Hepatocyte (in vitro differentiated cells): ENCODE data around the gene CDH10. TPM values are rescaled to one million over a fixed set of nuclear protein-coding genes. Genes with fewer than 3 reads are reported as not detected.

Source experiments
- DNase-seq: peaks from one replicate; pipeline ENCODE4 v3.0.0-alpha.2; 2016; ENCODE audit warnings: low spot score
- H2AFZ ChIP-seq: fragments of 200-600 bp; sonication (generic); 2 replicates; pipeline ENCODE4 v1.6.0; 2016; ENCODE audit warnings: antibody characterized with exemption, mild to moderate bottlenecking
- H3K27ac ChIP-seq: fragments of 200-600 bp; sonication (generic); 2 replicates; pipeline ENCODE4 v1.5.1; 2016; ENCODE audit warnings: mild to moderate bottlenecking
- H3K27me3 ChIP-seq: fragments of 200-600 bp; sonication (generic); 2 replicates; pipeline ENCODE4 v1.6.1; 2016
- H3K36me3 ChIP-seq: fragments of 200-600 bp; sonication (generic); replicated peaks from 2 replicates; pipeline ENCODE4 v1.5.1; 2016; ENCODE audit warnings: low read depth; ENCODE audit not compliant: insufficient read depth
- H3K4me1 ChIP-seq: fragments of 200-600 bp; sonication (generic); 2 replicates; pipeline ENCODE4 v1.5.1; 2016; ENCODE audit warnings: mild to moderate bottlenecking, moderate library complexity; ENCODE audit not compliant: insufficient read depth
- H3K4me2 ChIP-seq: fragments of 200-600 bp; sonication (generic); 2 replicates; pipeline ENCODE4 v1.6.0; 2016
- H3K4me3 ChIP-seq: fragments of 200-600 bp; sonication (generic); 2 replicates; pipeline ENCODE4 v1.5.1; 2016; ENCODE audit warnings: mild to moderate bottlenecking
- H3K79me2 ChIP-seq: fragments of 200-600 bp; sonication (generic); 2 replicates; pipeline ENCODE4 v1.6.0; 2017; ENCODE audit warnings: mild to moderate bottlenecking
- H3K9me2 ChIP-seq: fragments of 200-600 bp; sonication (generic); replicated peaks from 2 replicates; pipeline ENCODE4 v1.6.0; 2017; ENCODE audit warnings: mild to moderate bottlenecking; ENCODE audit not compliant: insufficient read depth
- H3K9me3 ChIP-seq: fragments of 200-600 bp; sonication (generic); 2 replicates; pipeline ENCODE4 v1.5.1; 2016; ENCODE audit warnings: low read depth, mild to moderate bottlenecking
- H4K20me1 ChIP-seq: fragments of 200-600 bp; sonication (generic); 2 replicates; pipeline ENCODE4 v1.6.0; 2016; ENCODE audit warnings: mild to moderate bottlenecking; ENCODE audit not compliant: insufficient read depth, poor library complexity, severe bottlenecking
- EZH2 ChIP-seq: fragments of 200-600 bp; sonication (generic); IDR thresholded peaks from 2 replicates; pipeline ENCODE4 v1.6.1; 2016; ENCODE audit warnings: antibody characterized with exemption, mild to moderate bottlenecking, borderline replicate concordance
- EZH2phosphoT487 ChIP-seq: fragments of 200-600 bp; sonication (generic); IDR thresholded peaks from one replicate; pipeline ENCODE4 v1.6.1; 2018; ENCODE audit warnings: antibody characterized with exemption, mild to moderate bottlenecking, low read depth, moderate library complexity; ENCODE audit not compliant: unreplicated experiment, severe bottlenecking
- WGBS: methylation state at CpG from one replicate; pipeline ENCODE4 v1.1.6; 2016; ENCODE audit warnings: low lambda C conversion rate; ENCODE audit errors: missing lambda C conversion rate; 5-methylcytosine and 5-hydroxymethylcytosine counted together
- polyA plus RNA-seq: library from polyadenylated mRNA; unstranded; fragments of >200 nt; fragmentation: Nextera tagmentation; extraction: Ambion mirVana; gene quantifications from 2 replicates; pipeline ENCODE4 v1.2.1, GENCODE V29; 2016
- total RNA-seq: library from RNA; depleted of rRNA; stranded (reverse); fragments of >200 nt; gene quantifications from 2 replicates; pipeline ENCODE4 v1.2.3, GENCODE V29; 2014
- TF ChIP-seq, protein P1 (sequence below): fragments of 200-600 bp; sonication (generic); IDR thresholded peaks from 2 replicates; pipeline ENCODE4 v1.5.1; 2016; ENCODE audit warnings: antibody characterized with exemption, mild to moderate bottlenecking; ENCODE audit not compliant: poor library complexity

Gene CDH10
- total RNA-seq (4.9 and 8.9 TPM in 2 replicates), polyA plus RNA-seq (3.2 and 3.9 TPM in 2 replicates)

DNA sequence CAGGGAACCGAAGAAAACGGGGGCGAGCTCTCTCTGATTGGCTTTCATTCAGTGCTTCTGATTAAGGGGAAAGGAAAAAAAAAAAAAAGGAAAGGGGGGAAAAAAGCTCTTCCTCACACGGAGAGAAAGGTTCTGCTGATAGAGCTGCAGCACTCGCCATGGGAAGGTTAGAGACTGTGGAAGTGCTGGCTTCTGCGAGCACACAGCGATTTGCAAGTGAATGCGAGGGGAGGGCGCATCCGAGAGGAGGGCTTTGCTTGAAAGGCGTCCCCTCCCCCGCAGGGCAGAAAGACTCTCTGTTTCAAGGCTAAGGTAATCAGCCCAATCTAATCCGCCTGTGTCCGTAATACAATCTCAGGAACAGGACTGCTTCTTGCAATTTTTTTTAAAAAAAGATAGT is at the start of gene CDH10:
CDH10 (minus strand) TSS at position 218 of the 400 bp plus-strand sequence. CDS start 51,488 bp downstream, outside the sequence.
- no peaks in the 10 kb centered on the region for H3K9me3 ChIP-seq
- peak within 1 kb of the TSS; percentile 43 for H3K27ac ChIP-seq
- H2AFZ ChIP-seq = peak within 1 kb of the TSS; percentile 60
- H3K9me2 ChIP-seq = no peaks in the 10 kb centered on the region
- 1% methylated on average over 14 of the region's 14 CpGs for WGBS
- peak within 1 kb of the TSS; percentile 84 for H3K4me2 ChIP-seq
- peaks cover 13% of the 10 kb centered on the region for H3K4me1 ChIP-seq
- no peaks in the 10 kb centered on the region for H4K20me1 ChIP-seq
- DNase-seq = peak; percentile 75
- peak within 1 kb of the TSS; percentile 77 for H3K4me3 ChIP-seq
- no peaks in the 10 kb centered on the region for H3K36me3 ChIP-seq
- H3K27me3 ChIP-seq = no peaks in the 10 kb centered on the region
- no peaks in the 10 kb centered on the region for H3K79me2 ChIP-seq
- TF ChIP-seq, protein P1, sequence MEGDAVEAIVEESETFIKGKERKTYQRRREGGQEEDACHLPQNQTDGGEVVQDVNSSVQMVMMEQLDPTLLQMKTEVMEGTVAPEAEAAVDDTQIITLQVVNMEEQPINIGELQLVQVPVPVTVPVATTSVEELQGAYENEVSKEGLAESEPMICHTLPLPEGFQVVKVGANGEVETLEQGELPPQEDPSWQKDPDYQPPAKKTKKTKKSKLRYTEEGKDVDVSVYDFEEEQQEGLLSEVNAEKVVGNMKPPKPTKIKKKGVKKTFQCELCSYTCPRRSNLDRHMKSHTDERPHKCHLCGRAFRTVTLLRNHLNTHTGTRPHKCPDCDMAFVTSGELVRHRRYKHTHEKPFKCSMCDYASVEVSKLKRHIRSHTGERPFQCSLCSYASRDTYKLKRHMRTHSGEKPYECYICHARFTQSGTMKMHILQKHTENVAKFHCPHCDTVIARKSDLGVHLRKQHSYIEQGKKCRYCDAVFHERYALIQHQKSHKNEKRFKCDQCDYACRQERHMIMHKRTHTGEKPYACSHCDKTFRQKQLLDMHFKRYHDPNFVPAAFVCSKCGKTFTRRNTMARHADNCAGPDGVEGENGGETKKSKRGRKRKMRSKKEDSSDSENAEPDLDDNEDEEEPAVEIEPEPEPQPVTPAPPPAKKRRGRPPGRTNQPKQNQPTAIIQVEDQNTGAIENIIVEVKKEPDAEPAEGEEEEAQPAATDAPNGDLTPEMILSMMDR = no peak

DNA sequence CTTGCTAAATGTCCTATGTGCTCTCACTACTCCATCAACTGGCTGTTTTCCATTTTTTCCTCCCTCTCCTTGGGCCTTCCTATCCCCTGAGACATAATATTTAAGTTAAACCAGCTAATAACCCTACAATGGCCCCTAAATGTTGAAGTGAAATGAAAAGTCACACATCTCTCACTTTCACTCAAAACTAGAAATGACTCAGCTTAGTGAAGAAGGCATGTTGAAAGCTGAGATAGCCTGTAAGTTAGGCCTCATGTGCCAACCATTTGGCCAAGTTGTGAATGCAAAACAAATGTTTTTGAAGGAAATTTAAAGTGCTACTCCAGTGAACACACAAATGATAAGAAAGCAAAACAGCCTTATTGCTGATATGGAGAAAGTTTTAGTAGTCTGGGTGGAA is 48.8 kb upstream of the CDH10 start:
- Histone ChIP-seq H3K27ac (no peak overlapping the region), H3K36me3 (no peaks in the 10 kb centered on the region), H3K9me2 (no peaks in the 10 kb centered on the region), H4K20me1 (no peaks in the 10 kb centered on the region), H2AFZ (no peak overlapping the region), H3K4me3 (no peak overlapping the region), H3K9me3 (no peaks in the 10 kb centered on the region), H3K79me2 (no peaks in the 10 kb centered on the region), H3K4me1 (no peaks in the 10 kb centered on the region), H3K27me3 (no peaks in the 10 kb centered on the region), H3K4me2 (no peak overlapping the region)
- DNase-seq = no peak
- TF ChIP-seq, protein P1 = no peak

- DNase-seq = no peak
- Histone ChIP-seq H3K27me3 (no peaks in the 10 kb centered on the region), H3K4me1 (no peaks in the 10 kb centered on the region), H3K4me2 (no peak overlapping the region), H3K36me3 (no peaks in the 10 kb centered on the region), H2AFZ (no peak overlapping the region), H3K79me2 (no peaks in the 10 kb centered on the region), H3K4me3 (no peak overlapping the region), H4K20me1 (no peaks in the 10 kb centered on the region), H3K27ac (no peak overlapping the region), H3K9me3 (no peaks in the 10 kb centered on the region), H3K9me2 (no peaks in the 10 kb centered on the region)
- TF ChIP-seq EZH2phosphoT487 = no peak
- no peak for TF ChIP-seq EZH2
- TF ChIP-seq, protein P1 = no peak
- 88% methylated on average over 4 of the region's 4 CpGs for whole genome bisulfite sequencing
Observed at GRCh38 chr5:24691074-24691473, 46.3 kb upstream of the CDH10 start.

GRCh38 chr5:24681106-24681505 is 36.3 kb upstream of the CDH10 start:
- no peaks in the 10 kb centered on the region for H3K9me2 ChIP-seq
- no peak overlapping the region for H2AFZ ChIP-seq
- no peaks in the 10 kb centered on the region for H3K36me3 ChIP-seq
- H3K27me3 ChIP-seq = no peaks in the 10 kb centered on the region
- H3K9me3 ChIP-seq = no peaks in the 10 kb centered on the region
- H4K20me1 ChIP-seq = no peaks in the 10 kb centered on the region
- H3K4me2 ChIP-seq = no peak overlapping the region
- no peaks in the 10 kb centered on the region for H3K79me2 ChIP-seq
- H3K27ac ChIP-seq = no peak overlapping the region
- no peak overlapping the region for H3K4me3 ChIP-seq
- no peaks in the 10 kb centered on the region for H3K4me1 ChIP-seq
- DNase-seq = no peak
- TF ChIP-seq EZH2phosphoT487 (no peak), EZH2 (no peak)
- TF ChIP-seq, protein P1 = no peak
- 70% methylated on average over 1 of the region's 1 CpG for WGBS
